ENCODE results near the gene STK32B.
"Not testable (repeated sequence)": the region's sequence is repeated elsewhere in the genome, so short reads cannot be mapped to it uniquely, and the experiment has no call there.

Gene STK32B

GRCh38 chr4:5284517-5284916 is 233.2 kb downstream of the STK32B start:
- Histone ChIP-seq H4K12ac (ENCODE audit: low read depth, low read length) (no peak overlapping the region), H3K14ac (ENCODE audit: low read length) (no peak overlapping the region), H3K79me1 (ENCODE audit: low read length) (no peaks in the 10 kb centered on the region), H2BK120ac (ENCODE audit: insufficient read depth, low read length, poor library complexity) (no peak overlapping the region), H3K9ac (ENCODE audit: low read length) (no peak overlapping the region), H3K36me3 (ENCODE audit: control insufficient read depth in 1 of 2, insufficient read depth in 2 of 2, low read length in 2 of 2) (no peaks in the 10 kb centered on the region), H2BK5ac (ENCODE audit: low read depth, low read length, poor library complexity) (no peak overlapping the region), H4K91ac (ENCODE audit: low read depth, low read length) (no peak overlapping the region), H3K79me2 (ENCODE audit: control insufficient read depth, insufficient read depth, low read length, poor library complexity) (no peaks in the 10 kb centered on the region), H2BK12ac (ENCODE audit: low read length) (no peak overlapping the region), H3K27me3 (ENCODE audit: insufficient read depth, low read length) (no peaks in the 10 kb centered on the region), H3K18ac (ENCODE audit: low read length) (no peak overlapping the region), H3K27ac (ENCODE audit: low read depth, low read length) (no peak overlapping the region), H4K8ac (ENCODE audit: low read depth, low read length) (no peak overlapping the region), H3K4ac (ENCODE audit: low read depth, low read length) (no peak overlapping the region), H3K4me2 (ENCODE audit: low read length) (no peak overlapping the region), H2AFZ (ENCODE audit: insufficient read depth, low read length, poor library complexity) (no peak overlapping the region), H3K4me3 (ENCODE audit: low read depth, low read length) (no peak overlapping the region), H3K23ac (ENCODE audit: low read length) (no peak overlapping the region), H3K9me3 (ENCODE audit: insufficient read depth, low read depth, low read length) (no peaks in the 10 kb centered on the region), H3K4me1 (ENCODE audit: control insufficient read depth in 1 of 2, insufficient read depth in 2 of 2, low read length in 2 of 2) (no peaks in the 10 kb centered on the region), H2AK5ac (ENCODE audit: low read length) (no peak overlapping the region)
- WGBS (ENCODE audit: extremely low coverage, insufficient coverage, insufficient read length) = no CpG with 5 or more reads among the region's 7 CpGs
- DNase-seq = no peak

- H3K27ac ChIP-seq (ENCODE audit: low read depth, low read length) = no peak overlapping the region
- H3K14ac ChIP-seq (ENCODE audit: low read length) = no peak overlapping the region
- H3K4me3 ChIP-seq (ENCODE audit: low read depth, low read length) = no peak overlapping the region
- H3K18ac ChIP-seq (ENCODE audit: low read length) = no peak overlapping the region
- no peak overlapping the region for H2AK5ac ChIP-seq (ENCODE audit: low read length)
- H3K9ac ChIP-seq (ENCODE audit: low read length) = no peak overlapping the region
- no peak for DNase-seq
- no peak overlapping the region for H3K4me2 ChIP-seq (ENCODE audit: low read length)
- no CpG with 5 or more reads among the region's 4 CpGs for WGBS (ENCODE audit: extremely low coverage, insufficient coverage, insufficient read length)
- no peak overlapping the region for H2BK5ac ChIP-seq (ENCODE audit: low read depth, low read length, poor library complexity)
- no peak overlapping the region for H4K12ac ChIP-seq (ENCODE audit: low read depth, low read length)
- no peaks in the 10 kb centered on the region for H3K4me1 ChIP-seq (ENCODE audit: control insufficient read depth in 1 of 2, insufficient read depth in 2 of 2, low read length in 2 of 2)
- H3K27me3 ChIP-seq (ENCODE audit: insufficient read depth, low read length) = no peaks in the 10 kb centered on the region
- no peaks in the 10 kb centered on the region for H3K79me2 ChIP-seq (ENCODE audit: control insufficient read depth, insufficient read depth, low read length, poor library complexity)
- H2AFZ ChIP-seq (ENCODE audit: insufficient read depth, low read length, poor library complexity) = no peak overlapping the region
- no peak overlapping the region for H3K4ac ChIP-seq (ENCODE audit: low read depth, low read length)
- H4K91ac ChIP-seq (ENCODE audit: low read depth, low read length) = no peak overlapping the region
- no peaks in the 10 kb centered on the region for H3K36me3 ChIP-seq (ENCODE audit: control insufficient read depth in 1 of 2, insufficient read depth in 2 of 2, low read length in 2 of 2)
- no peak overlapping the region for H2BK12ac ChIP-seq (ENCODE audit: low read length)
- H3K23ac ChIP-seq (ENCODE audit: low read length) = no peak overlapping the region
- no peaks in the 10 kb centered on the region for H3K79me1 ChIP-seq (ENCODE audit: low read length)
- no peak overlapping the region for H4K8ac ChIP-seq (ENCODE audit: low read depth, low read length)
- no peak overlapping the region for H2BK120ac ChIP-seq (ENCODE audit: insufficient read depth, low read length, poor library complexity)
- H3K9me3 ChIP-seq (ENCODE audit: insufficient read depth, low read depth, low read length) = no peaks in the 10 kb centered on the region
Measured at GRCh38 chr4:5292101-5292500, 240.8 kb downstream of the STK32B start.

DNA sequence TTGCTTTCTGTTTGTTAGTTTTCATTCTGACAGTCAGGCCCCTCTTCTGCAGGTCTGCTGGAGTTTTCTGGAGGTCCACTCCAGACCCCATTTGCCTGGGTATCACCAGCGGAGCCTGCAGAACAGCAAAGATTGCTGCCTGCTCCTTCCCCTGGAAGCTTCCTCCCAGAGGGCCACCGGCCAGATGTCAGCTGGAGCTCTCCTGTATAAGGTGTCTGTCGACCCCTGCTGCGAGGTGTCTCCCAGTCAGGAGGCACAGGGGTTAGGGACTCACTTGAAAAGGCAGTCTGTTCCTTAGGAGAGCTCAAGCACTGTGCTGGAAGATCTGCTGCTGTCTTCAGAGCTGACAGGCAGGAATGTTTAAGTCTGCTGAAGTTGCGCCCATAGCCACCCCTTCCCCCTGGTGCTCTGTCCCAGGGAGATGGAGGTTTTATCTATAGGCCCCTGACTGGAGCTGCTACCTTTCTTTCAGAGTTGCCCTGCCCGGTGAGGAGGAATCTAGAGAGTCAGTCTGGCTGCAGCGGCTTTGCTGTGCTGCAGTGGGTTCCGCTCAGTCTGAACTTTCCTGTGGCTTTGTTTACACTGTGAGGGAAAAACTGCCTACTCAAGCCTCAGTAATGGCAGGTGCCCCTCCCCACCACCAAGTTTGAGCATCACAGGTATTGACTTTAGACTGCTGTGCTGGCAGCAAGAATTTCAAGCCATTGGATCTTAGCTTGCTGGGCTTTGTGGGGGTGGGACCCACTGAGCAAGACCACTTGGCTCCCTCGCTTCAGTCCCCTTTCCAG is 246.9 kb downstream of the STK32B start:
- H3K14ac ChIP-seq (ENCODE audit: low read length); H3K23ac ChIP-seq (ENCODE audit: low read length); H3K4me1 ChIP-seq (ENCODE audit: control insufficient read depth in 1 of 2, insufficient read depth in 2 of 2, low read length in 2 of 2); H2BK120ac ChIP-seq (ENCODE audit: insufficient read depth, low read length, poor library complexity); DNase-seq; H3K27me3 ChIP-seq (ENCODE audit: insufficient read depth, low read length); H4K91ac ChIP-seq (ENCODE audit: low read depth, low read length); H3K4me3 ChIP-seq (ENCODE audit: low read depth, low read length); H3K36me3 ChIP-seq (ENCODE audit: control insufficient read depth in 1 of 2, insufficient read depth in 2 of 2, low read length in 2 of 2); H2AFZ ChIP-seq (ENCODE audit: insufficient read depth, low read length, poor library complexity); H3K79me2 ChIP-seq (ENCODE audit: control insufficient read depth, insufficient read depth, low read length, poor library complexity); H2BK12ac ChIP-seq (ENCODE audit: low read length); H3K4me2 ChIP-seq (ENCODE audit: low read length); H3K18ac ChIP-seq (ENCODE audit: low read length); H4K8ac ChIP-seq (ENCODE audit: low read depth, low read length); H3K4ac ChIP-seq (ENCODE audit: low read depth, low read length); H4K12ac ChIP-seq (ENCODE audit: low read depth, low read length); H3K9ac ChIP-seq (ENCODE audit: low read length); H3K79me1 ChIP-seq (ENCODE audit: low read length); H2BK5ac ChIP-seq (ENCODE audit: low read depth, low read length, poor library complexity); H3K27ac ChIP-seq (ENCODE audit: low read depth, low read length); H3K9me3 ChIP-seq (ENCODE audit: insufficient read depth, low read depth, low read length); H2AK5ac ChIP-seq (ENCODE audit: low read length): not testable (repeated sequence)
- WGBS (ENCODE audit: extremely low coverage, insufficient coverage, insufficient read length) = no CpG with 5 or more reads among the region's 9 CpGs

GRCh38 chr4:5300283-5300682 is 249.0 kb downstream of the STK32B start:
- no peak overlapping the region for H2AFZ ChIP-seq (ENCODE audit: insufficient read depth, low read length, poor library complexity)
- no peak overlapping the region for H3K4ac ChIP-seq (ENCODE audit: low read depth, low read length)
- H3K23ac ChIP-seq (ENCODE audit: low read length) = no peak overlapping the region
- no peaks in the 10 kb centered on the region for H3K9me3 ChIP-seq (ENCODE audit: insufficient read depth, low read depth, low read length)
- no peak overlapping the region for H3K27ac ChIP-seq (ENCODE audit: low read depth, low read length)
- DNase-seq = no peak
- H2BK120ac ChIP-seq (ENCODE audit: insufficient read depth, low read length, poor library complexity) = no peak overlapping the region
- no peaks in the 10 kb centered on the region for H3K4me1 ChIP-seq (ENCODE audit: control insufficient read depth in 1 of 2, insufficient read depth in 2 of 2, low read length in 2 of 2)
- H4K12ac ChIP-seq (ENCODE audit: low read depth, low read length) = no peak overlapping the region
- no peak overlapping the region for H3K14ac ChIP-seq (ENCODE audit: low read length)
- no peaks in the 10 kb centered on the region for H3K27me3 ChIP-seq (ENCODE audit: insufficient read depth, low read length)
- no peaks in the 10 kb centered on the region for H3K79me2 ChIP-seq (ENCODE audit: control insufficient read depth, insufficient read depth, low read length, poor library complexity)
- no peaks in the 10 kb centered on the region for H3K79me1 ChIP-seq (ENCODE audit: low read length)
- H3K18ac ChIP-seq (ENCODE audit: low read length) = no peak overlapping the region
- no peak overlapping the region for H2AK5ac ChIP-seq (ENCODE audit: low read length)
- H2BK12ac ChIP-seq (ENCODE audit: low read length) = no peak overlapping the region
- no peak overlapping the region for H4K8ac ChIP-seq (ENCODE audit: low read depth, low read length)
- H3K4me3 ChIP-seq (ENCODE audit: low read depth, low read length) = no peak overlapping the region
- H3K4me2 ChIP-seq (ENCODE audit: low read length) = no peak overlapping the region
- H2BK5ac ChIP-seq (ENCODE audit: low read depth, low read length, poor library complexity) = no peak overlapping the region
- no peaks in the 10 kb centered on the region for H3K36me3 ChIP-seq (ENCODE audit: control insufficient read depth in 1 of 2, insufficient read depth in 2 of 2, low read length in 2 of 2)
- no peak overlapping the region for H4K91ac ChIP-seq (ENCODE audit: low read depth, low read length)
- H3K9ac ChIP-seq (ENCODE audit: low read length) = no peak overlapping the region
